HG03520 (cell line): ENCODE data around the gene AJM1.

Source experiments
- ATAC-seq: cut with Tn5 transposase; IDR thresholded peaks from one replicate; pipeline ENCODE4 v1.9.1; 2021; ENCODE audit warnings: mild to moderate bottlenecking, moderate library complexity; ENCODE audit not compliant: unreplicated experiment

The AJM1 gene

GRCh38 chr9:136807281-136808074 is 34.8 kb upstream of the AJM1 start, which contains the start of gene RABL6:
Gene RABL6 (plus strand): TSS chr9:136807948. CDS start chr9:136808197, 249 bp downstream.
- ATAC-seq: peak; percentile 68

GRCh38 chr9:136808075-136808805 is 34.0 kb upstream of the AJM1 start:
- ATAC-seq: peak; percentile 27

GRCh38 chr9:136808806-136809158 is 33.5 kb upstream of the AJM1 start:
- ATAC-seq: no peak

GRCh38 chr9:136814725-136815421 is 27.4 kb upstream of the AJM1 start:
- ATAC-seq: no peak

GRCh38 chr9:136815422-136815782 is 26.9 kb upstream of the AJM1 start:
- ATAC-seq: no peak

- ATAC-seq: no peak
These were observed 21.1 kb upstream of the AJM1 start for GRCh38 chr9:136820971-136821825.

- no peak for ATAC-seq
These were observed 20.3 kb upstream of the AJM1 start for GRCh38 chr9:136821826-136822544.

- no peak for ATAC-seq
These were observed 18.9 kb upstream of the AJM1 start for GRCh38 chr9:136823136-136824046.

- no peak for ATAC-seq
These were observed 17.6 kb upstream of the AJM1 start for GRCh38 chr9:136824496-136825225.

GRCh38 chr9:136825295-136826187 is 16.7 kb upstream of the AJM1 start:
- ATAC-seq: no peak

- no peak for ATAC-seq
These were observed 16.1 kb upstream of the AJM1 start for GRCh38 chr9:136826188-136826541.

GRCh38 chr9:136826703-136827582 is 15.3 kb upstream of the AJM1 start:
- ATAC-seq: no peak

GRCh38 chr9:136827794-136828473 is 14.3 kb upstream of the AJM1 start:
- no peak for ATAC-seq

GRCh38 chr9:136828474-136829140 is 13.7 kb upstream of the AJM1 start:
- ATAC-seq: no peak

- ATAC-seq: no peak
These were observed 12.9 kb upstream of the AJM1 start for GRCh38 chr9:136829412-136829811.
